Measurements from ENCODE around the gene LMNA.

DNA sequence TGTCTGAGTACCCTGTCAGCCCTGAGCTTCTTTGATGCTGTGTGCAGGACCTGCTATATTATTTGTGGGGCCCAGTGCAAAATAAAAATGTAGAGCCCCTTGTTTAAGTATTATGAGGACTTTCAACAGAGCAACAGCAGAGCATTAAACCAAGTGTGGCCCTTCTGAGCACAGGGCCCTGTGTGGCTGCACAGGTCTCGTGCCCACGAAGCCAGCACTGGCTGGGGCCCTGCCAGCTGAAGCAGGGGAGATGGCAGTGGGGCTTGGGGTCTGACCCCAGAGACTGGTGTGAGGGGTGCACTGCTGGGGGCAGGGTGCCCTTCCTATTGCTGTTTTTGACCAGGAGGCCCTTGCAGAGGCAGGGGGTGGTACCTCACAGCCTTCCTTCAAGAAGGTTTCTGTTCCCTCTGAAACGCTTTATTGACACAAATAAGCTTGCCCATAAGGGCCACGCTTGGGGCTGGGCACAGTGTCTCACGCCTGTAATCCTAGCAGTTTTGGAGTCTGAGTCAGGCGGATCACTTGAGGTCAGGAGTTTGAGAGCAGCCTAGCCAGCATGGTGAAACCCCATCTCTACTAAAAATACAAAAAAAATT lies 36.7 kb downstream of the LMNA start:
- no peak for TF ChIP-seq POLR2A (IDR thresholded peaks at IDR 0.05)
- TF ChIP-seq, protein P1, sequence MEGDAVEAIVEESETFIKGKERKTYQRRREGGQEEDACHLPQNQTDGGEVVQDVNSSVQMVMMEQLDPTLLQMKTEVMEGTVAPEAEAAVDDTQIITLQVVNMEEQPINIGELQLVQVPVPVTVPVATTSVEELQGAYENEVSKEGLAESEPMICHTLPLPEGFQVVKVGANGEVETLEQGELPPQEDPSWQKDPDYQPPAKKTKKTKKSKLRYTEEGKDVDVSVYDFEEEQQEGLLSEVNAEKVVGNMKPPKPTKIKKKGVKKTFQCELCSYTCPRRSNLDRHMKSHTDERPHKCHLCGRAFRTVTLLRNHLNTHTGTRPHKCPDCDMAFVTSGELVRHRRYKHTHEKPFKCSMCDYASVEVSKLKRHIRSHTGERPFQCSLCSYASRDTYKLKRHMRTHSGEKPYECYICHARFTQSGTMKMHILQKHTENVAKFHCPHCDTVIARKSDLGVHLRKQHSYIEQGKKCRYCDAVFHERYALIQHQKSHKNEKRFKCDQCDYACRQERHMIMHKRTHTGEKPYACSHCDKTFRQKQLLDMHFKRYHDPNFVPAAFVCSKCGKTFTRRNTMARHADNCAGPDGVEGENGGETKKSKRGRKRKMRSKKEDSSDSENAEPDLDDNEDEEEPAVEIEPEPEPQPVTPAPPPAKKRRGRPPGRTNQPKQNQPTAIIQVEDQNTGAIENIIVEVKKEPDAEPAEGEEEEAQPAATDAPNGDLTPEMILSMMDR (IDR thresholded peaks at IDR 0.05) = no peak
